HepG2 (cell line): Measurements from ENCODE around the gene IFNB1.

Experiments
- ELF1 ChIP-seq: sonication (generic); formaldehyde crosslinking; IDR thresholded peaks from 2 replicates; pipeline ENCODE4 v1.4.0; 2020; ENCODE audit warnings: missing genetic modification reagents
- MAFF ChIP-seq: IDR thresholded peaks from 2 replicates; pipeline ENCODE4 v1.6.1; 2011; ENCODE audit warnings: low read depth, low read length, improper control_type of control experiment
- NFKBIZ ChIP-seq: IDR thresholded peaks from 2 replicates; pipeline ENCODE4 v1.6.1; 2018; ENCODE audit warnings: missing genetic modification reagents, missing compliant biosample characterization

GRCh38 chr9:21042466-21042865, 35.3 kb downstream of the IFNB1 start:
- TF ChIP-seq NFKBIZ (CRISPR knock-in tag) = no peak
- no peak for TF ChIP-seq MAFF
- TF ChIP-seq ELF1 (CRISPR knock-in tag) = no peak
